IMR-90 (cell line): Measurements from ENCODE around the gene FSIP1. TPM values are rescaled to one million over a fixed set of nuclear protein-coding genes. Genes with fewer than 3 reads are reported as not detected.

Experiments used
- ATAC-seq: fragments of 200-7000 bp; cut with Tn5 transposase; 2 replicates; pipeline ENCODE4 v1.9.1; 2020; ENCODE audit warnings: low read depth, mild to moderate bottlenecking, moderate library complexity
- BruUV-seq: library from RNA; stranded (reverse); fragments of 400-500 nt; replicated peaks from 2 replicates; lab custom pipeline; 2021; lab: Mats Ljungman, UMichigan
- CTCF ChIA-PET: fragments of 300-600 bp; formaldehyde crosslinking; extraction: SDS; loops from one replicate; lab custom pipeline; 2021; ENCODE audit warnings: antibody characterized with exemption; lab: Yijun Ruan, JAX
- POLR2A ChIA-PET: fragments of 300-600 bp; sonication (Branson Sonifier 250); formaldehyde crosslinking; loops from one replicate; lab custom pipeline; 2022; ENCODE audit warnings: antibody characterized with exemption; ENCODE audit not compliant: unreplicated experiment; lab: Charles Lee
- DNase-seq: peaks from one replicate; pipeline ENCODE4 v3.0.0; 2013
- H2AFZ ChIP-seq: replicated peaks from 2 replicates; pipeline ENCODE3; 2013; ENCODE audit warnings: low read length, mild to moderate bottlenecking; ENCODE audit not compliant: poor library complexity
- H2AK5ac ChIP-seq: 2 replicates; pipeline ENCODE4 v1.6.1; 2013; ENCODE audit warnings: low read depth, low read length, inconsistent platforms
- H2AK9ac ChIP-seq: replicated peaks from 2 replicates; pipeline ENCODE3; 2013; ENCODE audit warnings: mild to moderate bottlenecking, low read depth, low read length, moderate library complexity; ENCODE audit not compliant: poor library complexity
- H2BK120ac ChIP-seq: 2 replicates; pipeline ENCODE4 v1.6.1; 2013; ENCODE audit warnings: low read depth, low read length, inconsistent platforms
- H2BK15ac ChIP-seq: 3 replicates; pipeline ENCODE4 v1.6.1; 2013; ENCODE audit warnings: low read depth, low read length, inconsistent platforms
- H2BK20ac ChIP-seq: 2 replicates; pipeline ENCODE4 v1.6.1; 2013; ENCODE audit warnings: low read depth, mild to moderate bottlenecking, inconsistent platforms, low read length, moderate library complexity
- H2BK5ac ChIP-seq: 2 replicates; pipeline ENCODE4 v1.6.1; 2013; ENCODE audit warnings: mild to moderate bottlenecking, low read depth, low read length, inconsistent platforms; ENCODE audit not compliant: poor library complexity, severe bottlenecking
- H3K14ac ChIP-seq: replicated peaks from 2 replicates; pipeline ENCODE4 v1.6.1; 2013; ENCODE audit warnings: low read depth, low read length, inconsistent platforms
- H3K18ac ChIP-seq: 2 replicates; pipeline ENCODE4 v1.6.1; 2013; ENCODE audit warnings: low read depth, low read length, control low read depth
- H3K23ac ChIP-seq: 2 replicates; pipeline ENCODE4 v1.6.1; 2013; ENCODE audit warnings: low read depth, low read length, inconsistent platforms
- H3K27ac ChIP-seq: 2 replicates; pipeline ENCODE4 v1.5.1; 2013; ENCODE audit warnings: mild to moderate bottlenecking, control low read depth, low read length; ENCODE audit not compliant: insufficient read depth
- H3K27me3 ChIP-seq: 2 replicates; pipeline ENCODE4 v1.6.1; 2013; ENCODE audit warnings: low read length; ENCODE audit not compliant: control insufficient read depth, insufficient read depth
- H3K36me3 ChIP-seq: 2 replicates; pipeline ENCODE4 v1.6.1; 2013; ENCODE audit warnings: low read length, mixed read lengths; ENCODE audit not compliant: control insufficient read depth, insufficient read depth
- H3K4ac ChIP-seq: 2 replicates; pipeline ENCODE4 v1.6.1; 2013; ENCODE audit warnings: low read depth, low read length, inconsistent platforms
- H3K4me1 ChIP-seq: 2 replicates; pipeline ENCODE4 v1.6.1; 2013; ENCODE audit warnings: low read length, mixed read lengths; ENCODE audit not compliant: control insufficient read depth, insufficient read depth
- H3K4me2 ChIP-seq: 2 replicates; pipeline ENCODE4 v1.6.1; 2013; ENCODE audit warnings: low read depth, mild to moderate bottlenecking, control low read depth, low read length, moderate library complexity
- H3K4me3 ChIP-seq: 2 replicates; pipeline ENCODE4 v1.5.1; 2013; ENCODE audit warnings: low read depth, mild to moderate bottlenecking, control low read depth, low read length, moderate library complexity; ENCODE audit not compliant: insufficient read depth
- H3K56ac ChIP-seq: 2 replicates; pipeline ENCODE4 v1.6.1; 2013; ENCODE audit warnings: low read length, inconsistent platforms; ENCODE audit not compliant: insufficient read depth; ENCODE audit errors: extremely low read depth
- H3K79me1 ChIP-seq, 2 experiments: 2 replicates each; pipeline ENCODE4 v1.6.1; 2013; ENCODE audit warnings: low read length in 2 of 2, inconsistent platforms in 1 of 2, low read depth in 1 of 2
- H3K9ac ChIP-seq: 2 replicates; pipeline ENCODE4 v1.6.1; 2013; ENCODE audit warnings: low read depth, low read length, control low read depth
- H3K9me1 ChIP-seq: 2 replicates; pipeline ENCODE4 v1.6.1; 2013; ENCODE audit warnings: low read length, inconsistent platforms; ENCODE audit not compliant: insufficient read depth
- H3K9me3 ChIP-seq: 2 replicates; pipeline ENCODE4 v1.6.1; 2013; ENCODE audit warnings: low read length; ENCODE audit not compliant: control insufficient read depth, insufficient read depth
- H4K20me1 ChIP-seq: 2 replicates; pipeline ENCODE4 v1.6.1; 2013; ENCODE audit warnings: low read length, inconsistent platforms; ENCODE audit not compliant: insufficient read depth
- H4K5ac ChIP-seq: 2 replicates; pipeline ENCODE4 v1.6.1; 2013; ENCODE audit warnings: mild to moderate bottlenecking, low read depth, low read length, control low read depth
- H4K8ac ChIP-seq, 2 experiments: 2 replicates each; pipeline ENCODE4 v1.6.1; 2013; ENCODE audit warnings: low read depth in 2 of 2, low read length in 2 of 2, control low read depth in 1 of 2, inconsistent platforms in 1 of 2
- H4K91ac ChIP-seq: 2 replicates; pipeline ENCODE4 v1.6.1; 2013; ENCODE audit warnings: low read depth, low read length, inconsistent platforms; ENCODE audit not compliant: insufficient read depth
- CTCF ChIP-seq: conservative IDR thresholded peaks from 2 replicates; pipeline ENCODE4 v1.5.1; 2012; ENCODE audit warnings: mild to moderate bottlenecking, low read depth, low read length, improper control_type of control experiment
- ELK1 ChIP-seq: fragments of 150-350 bp; IDR thresholded peaks from 2 replicates; pipeline ENCODE4 v1.6.1; 2016; ENCODE audit warnings: low read depth, mild to moderate bottlenecking, low read length, moderate library complexity, borderline replicate concordance
- MXI1 ChIP-seq: IDR thresholded peaks from 2 replicates; pipeline ENCODE4 v1.6.1; 2012; ENCODE audit warnings: low read depth, mild to moderate bottlenecking, low read length, moderate library complexity, borderline replicate concordance
- RAD21 ChIP-seq: IDR thresholded peaks from 2 replicates; pipeline ENCODE4 v1.6.1; 2012; ENCODE audit warnings: low read length, improper control_type of control experiment
- RFX5 ChIP-seq: IDR thresholded peaks from 2 replicates; pipeline ENCODE4 v1.8.0; 2012; ENCODE audit warnings: low read depth, mild to moderate bottlenecking, low read length, moderate library complexity
- SMC3 ChIP-seq: fragments of 150-350 bp; IDR thresholded peaks from 2 replicates; pipeline ENCODE4 v1.6.1; 2016; ENCODE audit warnings: low read depth, mild to moderate bottlenecking, antibody characterized with exemption, low read length, moderate library complexity
- USF2 ChIP-seq: fragments of 150-350 bp; IDR thresholded peaks from 2 replicates; pipeline ENCODE4 v1.6.1; 2017; ENCODE audit warnings: mild to moderate bottlenecking, antibody characterized with exemption, low read length, low read depth
- WGBS, 2 experiments: methylation state at CpG; one replicate each; pipeline versions ENCODE4 v1.1.5 to v1.1.7; 2013; ENCODE audit warnings: missing lambda C conversion rate in 2 of 2; ENCODE audit not compliant: insufficient read length in 1 of 2; ENCODE audit errors: extremely low coverage in 2 of 2; 5-methylcytosine and 5-hydroxymethylcytosine counted together
- dilution Hi-C: fragments of 300-500 bp; cut with HindIII; formaldehyde crosslinking; loops from one replicate; pipeline ENCODE4 v1.14.3; 2018; ENCODE audit warnings: low sequenced_read_pairs; ENCODE audit not compliant: unreplicated experiment
- in situ Hi-C: fragments of 300-500 bp; cut with MboI; formaldehyde crosslinking; loops from 3 replicates; pipeline ENCODE4 v1.14.3; 2019; ENCODE audit warnings: low sequenced_read_pairs, inconsistent platforms, mixed read lengths
- intact Hi-C: fragments of 100-400 bp; cut with micrococcal nuclease; formaldehyde crosslinking; loops from 2 replicates; pipeline ENCODE4 v1.10.0; 2022
- polyA plus RNA-seq, 3 experiments: library from polyadenylated mRNA; depleted of rRNA; stranded (reverse); fragments of >200 nt; gene quantifications; 2 replicates each; pipeline ENCODE4 v1.2.3, GENCODE V29; 2012; ENCODE audit warnings: low replicate concordance in 1 of 3
- total RNA-seq: library from RNA; depleted of rRNA; stranded (reverse); fragments of >200 nt; gene quantifications from 2 replicates; pipeline ENCODE4 v1.2.3, GENCODE V29; 2012

The FSIP1 gene
- total and polyA plus RNA-seq, 2 of the 4 experiments (the other 2 are of a cell fraction) = 0.10 to 0.18 TPM

- Histone ChIP-seq H2BK120ac (no peak overlapping the region), H3K9me3 (no peaks in the 10 kb centered on the region; the same call in 1 of the 2 replicates), H3K9me1 (peaks cover 14% of the 10 kb centered on the region), H4K91ac (peak overlapping the region; percentile 26; the same call in 1 of the 2 replicates), H3K18ac (no peak overlapping the region), H3K4me3 (no peak overlapping the region), H3K4me1 (peaks cover 22% of the 10 kb centered on the region), H2BK5ac (no peak overlapping the region), H3K36me3 (no peaks in the 10 kb centered on the region), H2AK5ac (no peak overlapping the region), H3K79me1 (peaks cover 0 to 5% of the 10 kb centered on the region in 2 experiments; a peak in 1 of 4 replicates), H3K27ac (no peak overlapping the region), H2AFZ (no peak overlapping the region), H3K4ac (no peak overlapping the region), H2BK15ac (no peak overlapping the region; the same call in 2 of the 3 replicates), H3K27me3 (no peaks in the 10 kb centered on the region), H3K9ac (no peak overlapping the region), H3K23ac (no peak overlapping the region), H3K4me2 (no peak overlapping the region), H4K20me1 (no peaks in the 10 kb centered on the region), H2AK9ac (no peak overlapping the region), H2BK20ac (no peak overlapping the region), H3K56ac (no peak overlapping the region), H4K8ac (no peak overlapping the region), H3K14ac (no peak overlapping the region), H4K5ac (no peak overlapping the region)
- intact Hi-C loops = no loop called here
- 50% methylated on average over 1 of the region's 6 CpGs; no CpG with 5 or more reads in 1 of the 2 experiments for WGBS, 2 experiments
- ChIA-PET CTCF (no interaction called here), POLR2A (no interaction called here)
- ATAC-seq = no peak
- dilution Hi-C loops = no loop called here
- DNase-seq = no peak
- BruUV-seq = no TSS peak
- no peak for TF ChIP-seq MXI1
- TF ChIP-seq RAD21 = no peak
- no peak for TF ChIP-seq RFX5
- no peak for TF ChIP-seq CTCF
- no peak for TF ChIP-seq SMC3
- no peak for TF ChIP-seq USF2
- no peak for TF ChIP-seq ELK1
- in situ Hi-C loops = no loop called here
Observed at GRCh38 chr15:39622660-39623516, 159.8 kb downstream of the FSIP1 start.
